Sigmoid colon (tissue), 4 donors: ENCODE results near the gene HOXB5.
A peak's percentile ranks its signal among the peaks of the same experiment; 100 is the strongest.

Experiments used
- CTCF ChIP-seq, 4 experiments: fragments of 450-650 bp in 3 of 4; fragments of 200-600 bp in 1 of 4; IDR thresholded peaks; one replicate each; pipeline ENCODE4 v1.5.1; 2016 to 2019; ENCODE audit warnings: antibody characterized with exemption in 4 of 4, mild to moderate bottlenecking in 3 of 4, moderate library complexity in 2 of 4
- EP300 ChIP-seq, 4 donors: sonication (generic); formaldehyde crosslinking; IDR thresholded peaks; one replicate each; pipeline ENCODE4 v1.6.1; 2017; ENCODE audit warnings: antibody characterized with exemption in 4 of 4
- POLR2A ChIP-seq, 2 donors: fragments of 450-650 bp; IDR thresholded peaks; one replicate each; pipeline ENCODE4 v1.6.1; 2016; ENCODE audit warnings: antibody characterized with exemption in 2 of 2, mild to moderate bottlenecking in 2 of 2, moderate library complexity in 2 of 2

GRCh38 chr17:48543107-48543853 is 50.3 kb downstream of the HOXB5 start:
- TF ChIP-seq CTCF (IDR thresholded peaks at IDR 0.05) (peak in 2 of 4 experiments; percentile 15 to 41), EP300 (IDR thresholded peaks at IDR 0.05) (no peak), POLR2A (IDR thresholded peaks at IDR 0.05) (no peak)
